H1 (cell line): ENCODE results near the gene TSFM. TPM values are rescaled to one million over a fixed set of nuclear protein-coding genes. Genes with fewer than 3 reads are reported as not detected.

Experiments used
- CTCF ChIA-PET: fragments of 300-600 bp; sonication (Branson Sonifier 250); formaldehyde crosslinking; loops from one replicate; lab custom pipeline; 2021; ENCODE audit not compliant: partially characterized antibody; lab: Charles Lee
- POLR2A ChIA-PET: fragments of 300-600 bp; sonication (Branson Sonifier 250); formaldehyde crosslinking; loops from one replicate; lab custom pipeline; 2021; ENCODE audit warnings: inconsistent platforms; ENCODE audit not compliant: partially characterized antibody; lab: Charles Lee
- DNase-seq, 2 experiments: peaks; one replicate each; pipeline versions ENCODE4 v3.0.0 to v3.0.0-alpha.2; 2010 to 2022; ENCODE audit warnings: low spot score in 2 of 2, low read depth in 1 of 2, mixed read lengths in 1 of 2
- FAIRE-seq: peaks from 2 replicates; lab custom pipeline; 2011; peaks lifted over from hg19 to GRCh38; lab: Jason Lieb, UNC
- H2AFZ ChIP-seq: 2 replicates; pipeline ENCODE4 v1.8.1; 2012; ENCODE audit warnings: low read length, inconsistent platforms
- H2AK5ac ChIP-seq: 2 replicates; pipeline ENCODE4 v1.6.1; 2013; ENCODE audit warnings: low read depth, low read length
- H2BK120ac ChIP-seq: replicated peaks from 2 replicates; pipeline ENCODE3; 2013; ENCODE audit warnings: low read depth, low read length, inconsistent platforms
- H2BK12ac ChIP-seq: 2 replicates; pipeline ENCODE4 v1.6.1; 2013; ENCODE audit warnings: low read depth, low read length
- H2BK15ac ChIP-seq: 2 replicates; pipeline ENCODE4 v1.6.1; 2013; ENCODE audit warnings: low read length
- H2BK20ac ChIP-seq: 2 replicates; pipeline ENCODE4 v1.6.1; 2013; ENCODE audit warnings: low read length
- H2BK5ac ChIP-seq: 2 replicates; pipeline ENCODE4 v1.6.1; 2013; ENCODE audit warnings: low read depth, low read length
- H3K14ac ChIP-seq: 2 replicates; pipeline ENCODE4 v1.6.1; 2013; ENCODE audit warnings: inconsistent platforms; ENCODE audit not compliant: insufficient read length
- H3K18ac ChIP-seq: 2 replicates; pipeline ENCODE4 v1.6.1; 2013; ENCODE audit warnings: low read length; ENCODE audit errors: extremely low read depth
- H3K23ac ChIP-seq: 2 replicates; pipeline ENCODE4 v1.6.1; 2013; ENCODE audit warnings: inconsistent platforms; ENCODE audit not compliant: insufficient read length
- H3K23me2 ChIP-seq: 2 replicates; pipeline ENCODE4 v1.6.1; 2013; ENCODE audit warnings: low read depth, low read length
- H3K27ac ChIP-seq: 2 replicates; pipeline ENCODE4 v1.6.1; 2011; ENCODE audit warnings: low read depth, low read length, inconsistent platforms
- H3K27me3 ChIP-seq, 4 experiments: replicated peaks in 1 of 4; 1 replicate in 1 of 4; 2 replicates in 3 of 4; pipeline versions ENCODE4 v1.6.1 to v1.8.1; 2011 to 2013; ENCODE audit warnings: low read length in 3 of 4, mild to moderate bottlenecking in 3 of 4, inconsistent platforms in 2 of 4, mixed read lengths in 2 of 4, moderate library complexity in 1 of 4; ENCODE audit not compliant: control insufficient read depth in 3 of 4, insufficient read depth in 3 of 4; ENCODE audit errors: extremely low read depth in 1 of 4
- H3K36me3 ChIP-seq, 4 experiments: 2 replicates each; pipeline versions ENCODE4 v1.6.1 to v1.8.1; 2011 to 2013; ENCODE audit warnings: mild to moderate bottlenecking in 4 of 4, low read length in 3 of 4, moderate library complexity in 2 of 4, control low read depth in 1 of 4, inconsistent platforms in 1 of 4; ENCODE audit not compliant: insufficient read depth in 4 of 4, control insufficient read depth in 2 of 4
- H3K4ac ChIP-seq: replicated peaks from 2 replicates; pipeline ENCODE3; 2013; ENCODE audit warnings: low read length, low read depth, mixed read lengths, inconsistent platforms; ENCODE audit not compliant: insufficient read length
- H3K4me1 ChIP-seq, 4 experiments: replicated peaks in 1 of 4; 1 replicate in 1 of 4; 2 replicates in 3 of 4; pipeline versions ENCODE4 v1.6.1 to v1.8.1; 2011 to 2013; ENCODE audit warnings: low read length in 3 of 4, inconsistent platforms in 2 of 4, mixed read lengths in 1 of 4; ENCODE audit not compliant: insufficient read depth in 4 of 4, control insufficient read depth in 3 of 4
- H3K4me2 ChIP-seq, 2 experiments: 2 replicates each; pipeline versions ENCODE4 v1.6.1 to v1.8.1; 2011 to 2013; ENCODE audit warnings: low read depth in 2 of 2, low read length in 2 of 2, control low read depth in 1 of 2, inconsistent platforms in 1 of 2, mild to moderate bottlenecking in 1 of 2; ENCODE audit not compliant: insufficient read depth in 1 of 2
- H3K4me3 ChIP-seq, 4 experiments: fragments of 200-600, 300-600 bp in 1 of 4; sonication (generic), shearing (Covaris generic), sonication (Bioruptor Twin) in 1 of 4; 2 replicates each; pipeline versions ENCODE4 v1.5.1 to v1.8.1; 2011 to 2016; ENCODE audit warnings: low read length in 4 of 4, low read depth in 3 of 4, control low read depth in 2 of 4, inconsistent platforms in 2 of 4, mild to moderate bottlenecking in 2 of 4, mixed read lengths in 1 of 4, moderate library complexity in 1 of 4; ENCODE audit not compliant: insufficient read depth in 2 of 4; ENCODE audit errors: extremely low read depth in 1 of 4
- H3K56ac ChIP-seq: replicated peaks from 2 replicates; pipeline ENCODE3; 2013; ENCODE audit warnings: low read depth, mild to moderate bottlenecking, mixed read lengths, low read length, inconsistent platforms; ENCODE audit not compliant: insufficient read length
- H3K79me1 ChIP-seq: 2 replicates; pipeline ENCODE4 v1.6.1; 2013; ENCODE audit warnings: low read depth, low read length, control low read depth
- H3K79me2 ChIP-seq, 2 experiments: 2 replicates each; pipeline versions ENCODE4 v1.6.1 to v1.8.1; 2012 to 2013; ENCODE audit warnings: low read length in 2 of 2, mild to moderate bottlenecking in 2 of 2, inconsistent platforms in 1 of 2; ENCODE audit not compliant: insufficient read depth in 2 of 2, control insufficient read depth in 1 of 2
- H3K9ac ChIP-seq, 4 experiments: replicated peaks in 1 of 4; 1 replicate in 1 of 4; 2 replicates in 3 of 4; pipeline versions ENCODE4 v1.6.1 to v1.8.1; 2011 to 2013; ENCODE audit warnings: low read depth in 3 of 4, low read length in 3 of 4, control low read depth in 2 of 4, mild to moderate bottlenecking in 2 of 4, moderate library complexity in 2 of 4, inconsistent platforms in 1 of 4; ENCODE audit errors: extremely low read depth in 1 of 4
- H3K9me3 ChIP-seq, 2 experiments: 2 replicates each; pipeline versions ENCODE4 v1.6.1 to v1.8.1; 2012 to 2013; ENCODE audit warnings: mild to moderate bottlenecking in 2 of 2, moderate library complexity in 2 of 2, control low read depth in 1 of 2, inconsistent platforms in 1 of 2, low read depth in 1 of 2, low read length in 1 of 2, mixed read lengths in 1 of 2; ENCODE audit not compliant: insufficient read depth in 2 of 2
- H4K20me1 ChIP-seq, 2 experiments: replicated peaks in 1 of 2; 2 replicates each; pipeline versions ENCODE3 to v1.8.1; 2011 to 2013; ENCODE audit warnings: inconsistent platforms in 2 of 2, low read length in 2 of 2, mild to moderate bottlenecking in 1 of 2; ENCODE audit not compliant: insufficient read depth in 2 of 2, control insufficient read depth in 1 of 2
- H4K5ac ChIP-seq: 2 replicates; pipeline ENCODE4 v1.6.1; 2013; ENCODE audit warnings: low read length, low read depth, mixed read lengths, inconsistent platforms; ENCODE audit not compliant: insufficient read length
- H4K8ac ChIP-seq: 2 replicates; pipeline ENCODE4 v1.8.0; 2013; ENCODE audit warnings: mild to moderate bottlenecking, moderate library complexity, low read length, inconsistent platforms; ENCODE audit not compliant: insufficient read depth; ENCODE audit errors: extremely low read depth
- H4K91ac ChIP-seq: replicated peaks from 2 replicates; pipeline ENCODE3; 2013; ENCODE audit warnings: low read length, mixed read lengths, inconsistent platforms; ENCODE audit not compliant: insufficient read length
- ATF3 ChIP-seq: IDR thresholded peaks from 2 replicates; pipeline ENCODE4 v1.6.1; 2011; ENCODE audit warnings: low read depth, mild to moderate bottlenecking, low read length; ENCODE audit not compliant: insufficient read depth
- BACH1 ChIP-seq: IDR thresholded peaks from 2 replicates; pipeline ENCODE4 v1.6.1; 2012; ENCODE audit warnings: low read length, improper control_type of control experiment
- BCL11A ChIP-seq, 2 experiments: IDR thresholded peaks; one replicate each; pipeline ENCODE4 v1.6.1; 2011; ENCODE audit warnings: low read depth in 2 of 2, low read length in 2 of 2, mild to moderate bottlenecking in 2 of 2
- CREB1 ChIP-seq: IDR thresholded peaks from 2 replicates; pipeline ENCODE4 v1.6.1; 2012; ENCODE audit warnings: inconsistent platforms
- E2F6 ChIP-seq: IDR thresholded peaks from 2 replicates; pipeline ENCODE4 v1.6.1; 2012; ENCODE audit warnings: inconsistent platforms
- GTF2F1 ChIP-seq: IDR thresholded peaks from 2 replicates; pipeline ENCODE4 v1.6.1; 2012; ENCODE audit warnings: low read depth, low read length, improper control_type of control experiment, borderline replicate concordance
- JUN ChIP-seq: IDR thresholded peaks from 2 replicates; pipeline ENCODE4 v1.6.1; 2011; ENCODE audit warnings: low read depth, mild to moderate bottlenecking, improper control_type of control experiment, low read length
- POLR2A ChIP-seq, 2 experiments: IDR thresholded peaks; 1 replicate in 1 of 2; 2 replicates in 1 of 2; pipeline ENCODE4 v1.6.1; 2011; ENCODE audit warnings: low read depth in 2 of 2, low read length in 2 of 2, mild to moderate bottlenecking in 2 of 2; ENCODE audit errors: control extremely low read depth in 1 of 2
- RBBP5 ChIP-seq: IDR thresholded peaks from 2 replicates; pipeline ENCODE4 v1.7.1; 2012; ENCODE audit warnings: low read depth, mild to moderate bottlenecking, inconsistent platforms, low read length, moderate library complexity, borderline replicate concordance
- RFX5 ChIP-seq: IDR thresholded peaks from 2 replicates; pipeline ENCODE4 v1.6.1; 2011; ENCODE audit warnings: low read depth, low read length, improper control_type of control experiment, borderline replicate concordance
- SAP30 ChIP-seq: fragments of 300-600 bp; sonication (generic); IDR thresholded peaks from 2 replicates; pipeline ENCODE4 v1.7.1; 2012; ENCODE audit warnings: low read length, moderate library complexity, mild to moderate bottlenecking, inconsistent platforms; ENCODE audit not compliant: insufficient read depth, insufficient replicate concordance
- SP4 ChIP-seq: IDR thresholded peaks from 2 replicates; pipeline ENCODE4 v1.6.1; 2012; ENCODE audit warnings: low read length, inconsistent platforms
- TCF12 ChIP-seq: IDR thresholded peaks from 2 replicates; pipeline ENCODE4 v1.6.1; 2011; ENCODE audit warnings: low read depth, mild to moderate bottlenecking, low read length
- WGBS, 2 experiments: shearing (Covaris generic) in 1 of 2; methylation state at CpG; one replicate each; pipeline versions ENCODE4 v1.1.6 to v1.1.7; 2013 to 2015; ENCODE audit warnings: low lambda C conversion rate in 2 of 2, mixed read lengths in 2 of 2, inconsistent platforms in 1 of 2, low coverage in 1 of 2, missing lambda C conversion rate in 1 of 2; ENCODE audit not compliant: insufficient replicate concordance in 2 of 2, insufficient coverage in 1 of 2, insufficient read length in 1 of 2; ENCODE audit errors: extremely low coverage in 1 of 2, missing lambda C conversion rate in 1 of 2; 5-methylcytosine and 5-hydroxymethylcytosine counted together
- polyA plus RNA-seq, 7 experiments: library from polyadenylated mRNA; depleted of rRNA in 3 of 7; stranded (reverse) in 5 of 7; unstranded in 2 of 7; fragments of >200 nt in 5 of 7; fragments of 200-250 nt in 2 of 7; gene quantifications; 1 replicate in 5 of 7; 2 replicates in 1 of 7; 4 replicates in 1 of 7; pipeline versions ENCODE4 v1.2.1 to v1.2.3, GENCODE V29; 2011 to 2013; ENCODE audit warnings: missing spikeins in 2 of 7, mixed read lengths in 2 of 7
- total RNA-seq: library from RNA; stranded (reverse); fragmentation: NEBNext Ultra II Directional; extraction: Animal tissue kit (Norgen Biotek cat#: 25700); gene quantifications from 2 replicates; pipeline ENCODE4 v1.2.1, GENCODE V29; 2021

Gene TSFM
- total and polyA plus RNA-seq, 2 of the 8 experiments (the other 6 are each of a cell fraction or from before 2014, with no cell fraction given), result 17.4 to 49.8 TPM

GRCh38 chr12:57764662-57765002 lies 18.0 kb upstream of the TSFM start:
- no peak overlapping the region for H3K56ac ChIP-seq
- H2BK12ac ChIP-seq, result peak overlapping the region; percentile 89; the same call in 1 of the 2 replicates
- H2BK20ac ChIP-seq, result no peak overlapping the region
- FAIRE-seq, result no peak
- peaks cover 22 to 39% (median 37%) of the 10 kb centered on the region in 4 experiments for H3K27me3 ChIP-seq
- H4K20me1 ChIP-seq, result peaks cover 0 to 9% of the 10 kb centered on the region in 2 experiments
- H3K79me2 ChIP-seq, result no peaks in the 10 kb centered on the region
- peak overlapping the region in 3 of 4 experiments; percentile 26 to 33 (median 30); a peak in 2 of 7 replicates for H3K9ac ChIP-seq
- no peak overlapping the region for H3K14ac ChIP-seq
- H2AK5ac ChIP-seq, result 0 out of 2 replicates have a peak overlapping the region, but pooled peaks have one; percentile 8
- H3K4me3 ChIP-seq, result peak overlapping the region; percentile 39 to 66 (median 64)
- peak overlapping the region; percentile 91 for H2AFZ ChIP-seq
- peaks cover 23% of the 10 kb centered on the region for H3K23me2 ChIP-seq
- peak overlapping the region; percentile 87 for H4K91ac ChIP-seq
- peak overlapping the region; percentile 85; the same call in 1 of the 2 replicates for H3K18ac ChIP-seq
- H3K23ac ChIP-seq, result no peak overlapping the region
- no peak overlapping the region for H3K27ac ChIP-seq
- 0 out of 2 replicates have a peak overlapping the region, but pooled peaks have one; percentile 36 for H4K8ac ChIP-seq
- H3K36me3 ChIP-seq, result peaks cover 11 to 12% (median 12%) of the 10 kb centered on the region in 4 experiments; a peak in 7 of 8 replicates
- H3K4me1 ChIP-seq, result peaks cover 13 to 22% (median 19%) of the 10 kb centered on the region in 4 experiments
- no peaks in the 10 kb centered on the region for H3K79me1 ChIP-seq
- peak overlapping the region; percentile 61 for H3K4ac ChIP-seq
- ChIA-PET POLR2A (interaction anchor here (0.7 to 5.3 kb wide), 14 partner anchors 8 to 80 kb away, joined by 3 to 35 read pairs (median 4); partner anchors contain the start of genes CDK4, MARCHF9, TSFM and TSPAN31), CTCF (interaction anchor here (0.9 to 1.6 kb wide), 6 partner anchors 8 to 181 kb away, joined by 3 to 15 read pairs (median 4); no protein-coding TSS in a partner anchor)
- no peaks in the 10 kb centered on the region for H3K9me3 ChIP-seq
- no peak overlapping the region for H2BK5ac ChIP-seq
- DNase-seq, result peak in 1 of 2 experiments; percentile 51
- H2BK120ac ChIP-seq, result no peak overlapping the region
- peak overlapping the region; percentile 87 to 96 for H3K4me2 ChIP-seq
- no peak overlapping the region for H4K5ac ChIP-seq
- H2BK15ac ChIP-seq, result peak overlapping the region; percentile 98; the same call in 1 of the 2 replicates
- WGBS, 2 experiments, result 17% methylated on average over 17 of the region's 17 CpGs; no CpG with 5 or more reads in 1 of the 2 experiments
- no peak for TF ChIP-seq CREB1
- TF ChIP-seq RBBP5, result no peak
- TF ChIP-seq E2F6, result peak; percentile 81
- no peak for TF ChIP-seq SAP30
- no peak for TF ChIP-seq RFX5
- no peak for TF ChIP-seq JUN
- no peak for TF ChIP-seq GTF2F1
- TF ChIP-seq POLR2A (IDR thresholded peaks at IDR 0.05; ENCODE audit: control extremely low read depth in 1 of 2, low read depth in 2 of 2, low read length in 2 of 2), result peak in 1 of 2 experiments; percentile 25; a peak in 2 of 3 replicates
- TF ChIP-seq BCL11A (IDR thresholded peaks at IDR 0.05; ENCODE audit: low read depth in 2 of 2, low read length in 2 of 2), result no peak
- TF ChIP-seq BACH1, result no peak
- TF ChIP-seq TCF12, result no peak
- TF ChIP-seq ATF3, result no peak
- no peak for TF ChIP-seq SP4
